Measurements from ENCODE around the gene KASH5. TPM values are rescaled to one million over a fixed set of nuclear protein-coding genes. Genes with fewer than 3 reads are reported as not detected.

Gene KASH5
- total and polyA plus RNA-seq, 2 of the 13 experiments (the other 11 are each of a cell fraction or from before 2014, with no cell fraction given): not detected

DNA sequence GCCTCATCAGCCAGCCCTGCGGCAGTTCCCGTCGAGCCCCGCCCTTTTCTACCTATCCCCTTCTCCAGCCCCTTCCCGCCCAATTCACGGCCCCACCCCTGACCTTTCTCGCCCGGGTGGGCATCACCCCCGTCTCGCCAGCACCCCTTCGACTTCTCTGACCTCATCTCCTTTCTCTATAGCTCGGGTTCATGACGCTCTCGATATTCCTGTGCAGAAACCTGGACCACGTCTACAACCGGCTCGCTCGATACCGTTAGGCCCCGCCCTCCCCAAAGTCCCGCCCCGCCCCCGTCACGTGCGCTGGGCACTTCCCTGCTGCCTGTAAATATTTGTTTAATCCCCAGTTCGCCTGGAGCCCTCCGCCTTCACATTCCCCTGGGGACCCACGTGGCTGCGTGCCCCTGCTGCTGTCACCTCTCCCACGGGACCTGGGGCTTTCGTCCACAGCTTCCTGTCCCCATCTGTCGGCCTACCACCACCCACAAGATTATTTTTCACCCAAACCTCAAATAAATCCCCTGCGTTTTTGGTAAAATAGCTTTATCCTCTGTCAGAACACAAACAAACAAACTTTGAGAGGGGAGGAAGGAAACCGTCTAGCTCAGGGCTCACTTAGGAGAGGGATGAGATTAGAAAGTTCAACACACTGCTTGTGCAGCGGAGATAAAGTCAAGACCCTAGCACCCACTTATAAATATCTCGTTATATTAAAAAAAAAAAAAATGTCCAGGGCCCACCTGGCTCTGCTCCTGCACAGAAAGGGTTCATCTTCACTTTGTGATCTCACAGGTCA lies 47.8 kb upstream of the KASH5 start (continued):
- TF ChIP-seq, protein P1, sequence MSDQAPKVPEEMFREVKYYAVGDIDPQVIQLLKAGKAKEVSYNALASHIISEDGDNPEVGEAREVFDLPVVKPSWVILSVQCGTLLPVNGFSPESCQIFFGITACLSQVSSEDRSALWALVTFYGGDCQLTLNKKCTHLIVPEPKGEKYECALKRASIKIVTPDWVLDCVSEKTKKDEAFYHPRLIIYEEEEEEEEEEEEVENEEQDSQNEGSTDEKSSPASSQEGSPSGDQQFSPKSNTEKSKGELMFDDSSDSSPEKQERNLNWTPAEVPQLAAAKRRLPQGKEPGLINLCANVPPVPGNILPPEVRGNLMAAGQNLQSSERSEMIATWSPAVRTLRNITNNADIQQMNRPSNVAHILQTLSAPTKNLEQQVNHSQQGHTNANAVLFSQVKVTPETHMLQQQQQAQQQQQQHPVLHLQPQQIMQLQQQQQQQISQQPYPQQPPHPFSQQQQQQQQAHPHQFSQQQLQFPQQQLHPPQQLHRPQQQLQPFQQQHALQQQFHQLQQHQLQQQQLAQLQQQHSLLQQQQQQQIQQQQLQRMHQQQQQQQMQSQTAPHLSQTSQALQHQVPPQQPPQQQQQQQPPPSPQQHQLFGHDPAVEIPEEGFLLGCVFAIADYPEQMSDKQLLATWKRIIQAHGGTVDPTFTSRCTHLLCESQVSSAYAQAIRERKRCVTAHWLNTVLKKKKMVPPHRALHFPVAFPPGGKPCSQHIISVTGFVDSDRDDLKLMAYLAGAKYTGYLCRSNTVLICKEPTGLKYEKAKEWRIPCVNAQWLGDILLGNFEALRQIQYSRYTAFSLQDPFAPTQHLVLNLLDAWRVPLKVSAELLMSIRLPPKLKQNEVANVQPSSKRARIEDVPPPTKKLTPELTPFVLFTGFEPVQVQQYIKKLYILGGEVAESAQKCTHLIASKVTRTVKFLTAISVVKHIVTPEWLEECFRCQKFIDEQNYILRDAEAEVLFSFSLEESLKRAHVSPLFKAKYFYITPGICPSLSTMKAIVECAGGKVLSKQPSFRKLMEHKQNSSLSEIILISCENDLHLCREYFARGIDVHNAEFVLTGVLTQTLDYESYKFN (CRISPR knock-in tag; conservative IDR thresholded peaks at IDR 0.05): peak; percentile 59
- TF ChIP-seq SIN3A (IDR thresholded peaks at IDR 0.05; ENCODE audit: borderline replicate concordance, low read depth, low read length): 0 out of 2 replicates have a peak, but pooled peaks have one; percentile 52
- TF ChIP-seq FOXK1 (CRISPR knock-in tag; IDR thresholded peaks at IDR 0.05; ENCODE audit: borderline replicate concordance, low read depth): peak; percentile 33; the same call in 1 of the 2 replicates
- TF ChIP-seq KDM1A (CRISPR knock-in tag; IDR thresholded peaks at IDR 0.05): no peak
- TF ChIP-seq, protein P2, sequence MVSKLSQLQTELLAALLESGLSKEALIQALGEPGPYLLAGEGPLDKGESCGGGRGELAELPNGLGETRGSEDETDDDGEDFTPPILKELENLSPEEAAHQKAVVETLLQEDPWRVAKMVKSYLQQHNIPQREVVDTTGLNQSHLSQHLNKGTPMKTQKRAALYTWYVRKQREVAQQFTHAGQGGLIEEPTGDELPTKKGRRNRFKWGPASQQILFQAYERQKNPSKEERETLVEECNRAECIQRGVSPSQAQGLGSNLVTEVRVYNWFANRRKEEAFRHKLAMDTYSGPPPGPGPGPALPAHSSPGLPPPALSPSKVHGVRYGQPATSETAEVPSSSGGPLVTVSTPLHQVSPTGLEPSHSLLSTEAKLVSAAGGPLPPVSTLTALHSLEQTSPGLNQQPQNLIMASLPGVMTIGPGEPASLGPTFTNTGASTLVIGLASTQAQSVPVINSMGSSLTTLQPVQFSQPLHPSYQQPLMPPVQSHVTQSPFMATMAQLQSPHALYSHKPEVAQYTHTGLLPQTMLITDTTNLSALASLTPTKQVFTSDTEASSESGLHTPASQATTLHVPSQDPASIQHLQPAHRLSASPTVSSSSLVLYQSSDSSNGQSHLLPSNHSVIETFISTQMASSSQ (IDR thresholded peaks at IDR 0.05; ENCODE audit: low read depth): no peak
- TF ChIP-seq, protein P2 (CRISPR knock-in tag; IDR thresholded peaks at IDR 0.05; ENCODE audit: borderline replicate concordance): peak; percentile 26; the same call in 1 of the 2 replicates
- TF ChIP-seq, protein P3, sequence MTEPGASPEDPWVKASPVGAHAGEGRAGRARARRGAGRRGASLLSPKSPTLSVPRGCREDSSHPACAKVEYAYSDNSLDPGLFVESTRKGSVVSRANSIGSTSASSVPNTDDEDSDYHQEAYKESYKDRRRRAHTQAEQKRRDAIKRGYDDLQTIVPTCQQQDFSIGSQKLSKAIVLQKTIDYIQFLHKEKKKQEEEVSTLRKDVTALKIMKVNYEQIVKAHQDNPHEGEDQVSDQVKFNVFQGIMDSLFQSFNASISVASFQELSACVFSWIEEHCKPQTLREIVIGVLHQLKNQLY (CRISPR knock-in tag; IDR thresholded peaks at IDR 0.05): peak; percentile 76; the same call in 1 of the 2 replicates
- TF ChIP-seq, protein P4, sequence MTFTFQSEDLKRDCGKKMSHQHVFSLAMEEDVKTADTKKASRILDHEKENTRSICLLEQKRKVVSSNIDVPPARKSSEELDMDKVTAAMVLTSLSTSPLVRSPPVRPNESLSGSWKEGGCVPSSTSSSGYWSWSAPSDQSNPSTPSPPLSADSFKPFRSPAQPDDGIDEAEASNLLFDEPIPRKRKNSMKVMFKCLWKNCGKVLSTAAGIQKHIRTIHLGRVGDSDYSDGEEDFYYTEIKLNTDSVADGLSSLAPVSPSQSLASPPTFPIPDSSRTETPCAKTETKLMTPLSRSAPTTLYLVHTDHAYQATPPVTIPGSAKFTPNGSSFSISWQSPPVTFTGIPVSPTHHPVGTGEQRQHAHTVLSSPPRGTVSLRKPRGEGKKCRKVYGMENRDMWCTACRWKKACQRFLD (CRISPR knock-in tag; IDR thresholded peaks at IDR 0.05; ENCODE audit: borderline replicate concordance): no peak
- TF ChIP-seq GFI1 (CRISPR knock-in tag; IDR thresholded peaks at IDR 0.05; ENCODE audit: borderline replicate concordance): 0 out of 2 replicates have a peak, but pooled peaks have one; percentile 21
- TF ChIP-seq, protein P5, sequence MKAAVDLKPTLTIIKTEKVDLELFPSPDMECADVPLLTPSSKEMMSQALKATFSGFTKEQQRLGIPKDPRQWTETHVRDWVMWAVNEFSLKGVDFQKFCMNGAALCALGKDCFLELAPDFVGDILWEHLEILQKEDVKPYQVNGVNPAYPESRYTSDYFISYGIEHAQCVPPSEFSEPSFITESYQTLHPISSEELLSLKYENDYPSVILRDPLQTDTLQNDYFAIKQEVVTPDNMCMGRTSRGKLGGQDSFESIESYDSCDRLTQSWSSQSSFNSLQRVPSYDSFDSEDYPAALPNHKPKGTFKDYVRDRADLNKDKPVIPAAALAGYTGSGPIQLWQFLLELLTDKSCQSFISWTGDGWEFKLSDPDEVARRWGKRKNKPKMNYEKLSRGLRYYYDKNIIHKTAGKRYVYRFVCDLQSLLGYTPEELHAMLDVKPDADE (CRISPR knock-in tag; IDR thresholded peaks at IDR 0.05): no peak
- TF ChIP-seq HDAC1 (CRISPR knock-in tag; IDR thresholded peaks at IDR 0.05): peak; percentile 54; the same call in 1 of the 2 replicates
- TF ChIP-seq SP5 (CRISPR knock-in tag; IDR thresholded peaks at IDR 0.05; ENCODE audit: borderline replicate concordance, low read depth): peak; percentile 71
- peak; percentile 40; the same call in 1 of the 2 replicates for TF ChIP-seq GATAD2A (CRISPR knock-in tag; IDR thresholded peaks at IDR 0.05)
- TF ChIP-seq, protein P6, sequence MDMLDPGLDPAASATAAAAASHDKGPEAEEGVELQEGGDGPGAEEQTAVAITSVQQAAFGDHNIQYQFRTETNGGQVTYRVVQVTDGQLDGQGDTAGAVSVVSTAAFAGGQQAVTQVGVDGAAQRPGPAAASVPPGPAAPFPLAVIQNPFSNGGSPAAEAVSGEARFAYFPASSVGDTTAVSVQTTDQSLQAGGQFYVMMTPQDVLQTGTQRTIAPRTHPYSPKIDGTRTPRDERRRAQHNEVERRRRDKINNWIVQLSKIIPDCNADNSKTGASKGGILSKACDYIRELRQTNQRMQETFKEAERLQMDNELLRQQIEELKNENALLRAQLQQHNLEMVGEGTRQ (IDR thresholded peaks at IDR 0.05; ENCODE audit: low read depth, low read length): peak; percentile 71
- TF ChIP-seq, protein P6 (CRISPR knock-in tag; IDR thresholded peaks at IDR 0.05; ENCODE audit: borderline replicate concordance): peak; percentile 84; the same call in 1 of the 2 replicates

Measured in HepG2 (cell line).